HG03039 (cell line): ENCODE results near the gene PRSS57.
"Not testable (repeated sequence)": the region's sequence is repeated elsewhere in the genome, so short reads cannot be mapped to it uniquely, and the experiment has no call there.

ENCODE experiments used
- ATAC-seq: cut with Tn5 transposase; IDR thresholded peaks from one replicate; pipeline ENCODE4 v1.9.1; 2021; ENCODE audit warnings: mild to moderate bottlenecking, moderate library complexity; ENCODE audit not compliant: unreplicated experiment

PRSS57 gene

GRCh38 chr19:698529-698928, 3.3 kb upstream of the PRSS57 start:
- ATAC-seq, result not testable (repeated sequence)

GRCh38 chr19:694481-695351, 536 bp downstream of the PRSS57 start:
- ATAC-seq, result no peak

GRCh38 chr19:690203-690602, 5.0 kb downstream of the PRSS57 start:
- ATAC-seq, result no peak

GRCh38 chr19:688992-689391, 6.3 kb downstream of the PRSS57 start:
- no peak for ATAC-seq

- ATAC-seq, result no peak
Observed at GRCh38 chr19:688214-688613, 7.0 kb downstream of the PRSS57 start.

GRCh38 chr19:687569-688166, 7.6 kb downstream of the PRSS57 start:
- ATAC-seq, result no peak

GRCh38 chr19:686589-687297, 8.5 kb downstream of the PRSS57 start:
- ATAC-seq, result no peak

- no peak for ATAC-seq
Observed at GRCh38 chr19:685454-685931, 9.8 kb downstream of the PRSS57 start.

GRCh38 chr19:682678-683320, 12.5 kb downstream of the PRSS57 start:
- no peak for ATAC-seq

GRCh38 chr19:681029-682019, 13.9 kb downstream of the PRSS57 start:
- ATAC-seq, result no peak

- peak; percentile 69 for ATAC-seq
Observed at GRCh38 chr19:680287-681028, 14.8 kb downstream of the PRSS57 start.

GRCh38 chr19:679418-680286, 15.6 kb downstream of the PRSS57 start:
- ATAC-seq, result peak; percentile 11

- no peak for ATAC-seq
Observed at GRCh38 chr19:678791-679388, 16.4 kb downstream of the PRSS57 start.

GRCh38 chr19:677601-678436, 17.4 kb downstream of the PRSS57 start:
- ATAC-seq, result no peak

GRCh38 chr19:677201-677600, 18.1 kb downstream of the PRSS57 start:
- no peak for ATAC-seq

GRCh38 chr19:676339-677105, 18.7 kb downstream of the PRSS57 start, which contains the start of gene FSTL3:
FSTL3 (plus strand) TSS chr19:676392; CDS start chr19:676424, 32 bp downstream.
- no peak for ATAC-seq
